HUES6 (cell line): ENCODE measurements around the gene FAM20B.

Experiments used
- H3K27ac ChIP-seq: 2 replicates; pipeline ENCODE4 v1.7.0; 2013; ENCODE audit warnings: low read depth, mild to moderate bottlenecking, low read length, inconsistent platforms
- H3K27me3 ChIP-seq: 2 replicates; pipeline ENCODE4 v1.6.1; 2013; ENCODE audit warnings: low read length; ENCODE audit not compliant: control insufficient read depth, insufficient read depth
- H3K36me3 ChIP-seq: 2 replicates; pipeline ENCODE4 v1.6.1; 2013; ENCODE audit warnings: low read length; ENCODE audit not compliant: control insufficient read depth, insufficient read depth
- H3K4me1 ChIP-seq: 2 replicates; pipeline ENCODE4 v1.6.1; 2013; ENCODE audit warnings: low read length; ENCODE audit not compliant: control insufficient read depth, insufficient read depth
- H3K4me3 ChIP-seq: 2 replicates; pipeline ENCODE4 v1.5.1; 2013; ENCODE audit warnings: low read depth, low read length
- H3K9ac ChIP-seq: one replicate; pipeline ENCODE4 v1.6.1; 2013; ENCODE audit warnings: mild to moderate bottlenecking, low read length
- H3K9me3 ChIP-seq: 2 replicates; pipeline ENCODE4 v1.6.1; 2013; ENCODE audit warnings: low read depth, low read length; ENCODE audit not compliant: control insufficient read depth, insufficient read depth

Gene FAM20B

GRCh38 chr1:179003512-179004066 is 22.1 kb upstream of the FAM20B start:
- H3K9ac ChIP-seq, result no peak overlapping the region
- no peaks in the 10 kb centered on the region for H3K27me3 ChIP-seq
- no peaks in the 10 kb centered on the region for H3K9me3 ChIP-seq
- H3K4me3 ChIP-seq, result no peak overlapping the region
- H3K36me3 ChIP-seq, result no peaks in the 10 kb centered on the region
- peaks cover 8% of the 10 kb centered on the region for H3K4me1 ChIP-seq
- no peak overlapping the region for H3K27ac ChIP-seq

GRCh38 chr1:179007233-179007632 is 18.5 kb upstream of the FAM20B start:
- peaks cover 7% of the 10 kb centered on the region for H3K4me1 ChIP-seq
- no peaks in the 10 kb centered on the region for H3K27me3 ChIP-seq
- H3K4me3 ChIP-seq, result no peak overlapping the region
- H3K27ac ChIP-seq, result no peak overlapping the region
- H3K36me3 ChIP-seq, result no peaks in the 10 kb centered on the region
- H3K9me3 ChIP-seq, result no peaks in the 10 kb centered on the region
- H3K9ac ChIP-seq, result no peak overlapping the region

GRCh38 chr1:179010671-179011070 is 15.0 kb upstream of the FAM20B start:
- Histone ChIP-seq H3K36me3 (no peaks in the 10 kb centered on the region), H3K9me3 (no peaks in the 10 kb centered on the region), H3K27ac (no peak overlapping the region), H3K4me1 (no peaks in the 10 kb centered on the region), H3K9ac (no peak overlapping the region), H3K27me3 (no peaks in the 10 kb centered on the region), H3K4me3 (no peak overlapping the region)

DNA sequence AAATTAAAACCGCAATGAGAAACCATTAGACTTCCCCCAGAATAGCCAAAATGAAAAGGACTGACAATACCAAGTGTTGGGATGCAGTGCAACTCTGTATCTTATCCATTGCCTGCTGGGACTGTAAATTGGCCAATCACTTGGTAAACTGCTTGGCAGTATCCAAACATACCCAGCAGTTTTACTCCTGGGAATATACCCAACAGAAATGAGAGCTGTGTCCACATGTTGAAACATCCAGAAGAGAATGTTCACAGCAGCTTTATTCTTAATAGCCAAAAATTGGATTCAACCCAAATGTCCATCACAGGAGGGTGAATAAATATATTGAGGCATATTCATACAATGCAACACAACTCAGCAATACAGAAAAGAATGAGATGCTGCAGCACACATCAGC is 13.7 kb upstream of the FAM20B start:
- Histone ChIP-seq H3K36me3 (no peaks in the 10 kb centered on the region), H3K4me3 (no peak overlapping the region), H3K9ac (no peak overlapping the region), H3K4me1 (no peaks in the 10 kb centered on the region), H3K9me3 (no peaks in the 10 kb centered on the region), H3K27me3 (no peaks in the 10 kb centered on the region), H3K27ac (no peak overlapping the region)

DNA sequence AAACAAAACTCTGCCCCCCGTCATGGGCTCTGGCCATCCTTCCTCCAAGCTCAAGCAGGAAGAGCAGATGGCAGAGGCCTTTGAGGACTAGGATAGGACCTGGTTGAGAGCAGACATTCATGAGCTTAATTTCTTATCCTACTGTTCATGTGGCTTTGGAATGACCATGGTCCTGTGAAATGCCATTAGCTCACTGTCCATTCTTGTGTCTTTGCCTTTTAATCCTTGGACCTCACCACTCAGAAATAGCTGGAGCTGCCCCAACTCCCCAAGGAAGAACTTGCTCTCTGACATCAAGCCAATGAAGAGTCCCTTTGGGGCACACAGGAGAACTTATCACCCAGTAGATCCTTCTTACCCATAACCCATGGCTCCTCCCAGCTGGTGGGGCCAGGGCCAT is 11.6 kb upstream of the FAM20B start:
- H3K9ac ChIP-seq, result no peak overlapping the region
- H3K27ac ChIP-seq, result no peak overlapping the region
- H3K4me3 ChIP-seq, result no peak overlapping the region
- H3K9me3 ChIP-seq, result no peaks in the 10 kb centered on the region
- no peaks in the 10 kb centered on the region for H3K27me3 ChIP-seq
- H3K36me3 ChIP-seq, result no peaks in the 10 kb centered on the region
- H3K4me1 ChIP-seq, result no peaks in the 10 kb centered on the region

DNA sequence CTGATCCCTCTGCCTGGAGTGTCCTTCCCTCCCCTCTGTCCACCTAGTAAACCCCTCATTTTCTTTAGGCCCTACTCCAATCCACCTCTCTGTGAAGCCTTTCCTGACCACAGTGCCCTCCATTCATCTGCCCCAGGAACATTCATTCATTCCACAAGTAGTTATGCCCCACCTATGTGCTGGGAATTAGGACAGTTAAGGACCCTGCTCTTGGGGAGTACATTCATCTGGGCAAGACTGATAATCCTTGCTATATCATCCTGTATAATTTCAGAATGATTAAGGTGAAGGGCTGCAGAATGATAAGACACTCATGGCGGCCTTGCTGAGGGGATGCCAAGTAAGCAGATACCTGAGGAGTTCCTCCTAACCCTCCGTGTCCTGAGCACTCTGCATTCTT is 10.3 kb upstream of the FAM20B start:
- Histone ChIP-seq H3K36me3 (no peaks in the 10 kb centered on the region), H3K27ac (no peak overlapping the region), H3K27me3 (no peaks in the 10 kb centered on the region), H3K9ac (no peak overlapping the region), H3K4me1 (no peaks in the 10 kb centered on the region), H3K4me3 (no peak overlapping the region), H3K9me3 (no peaks in the 10 kb centered on the region)

- H3K36me3 ChIP-seq, result no peaks in the 10 kb centered on the region
- H3K4me1 ChIP-seq, result no peaks in the 10 kb centered on the region
- H3K27me3 ChIP-seq, result no peaks in the 10 kb centered on the region
- no peaks in the 10 kb centered on the region for H3K9me3 ChIP-seq
- no peak overlapping the region for H3K4me3 ChIP-seq
- no peak overlapping the region for H3K27ac ChIP-seq
- H3K9ac ChIP-seq, result no peak overlapping the region
Observed at GRCh38 chr1:179016706-179017382, 8.8 kb upstream of the FAM20B start.

DNA sequence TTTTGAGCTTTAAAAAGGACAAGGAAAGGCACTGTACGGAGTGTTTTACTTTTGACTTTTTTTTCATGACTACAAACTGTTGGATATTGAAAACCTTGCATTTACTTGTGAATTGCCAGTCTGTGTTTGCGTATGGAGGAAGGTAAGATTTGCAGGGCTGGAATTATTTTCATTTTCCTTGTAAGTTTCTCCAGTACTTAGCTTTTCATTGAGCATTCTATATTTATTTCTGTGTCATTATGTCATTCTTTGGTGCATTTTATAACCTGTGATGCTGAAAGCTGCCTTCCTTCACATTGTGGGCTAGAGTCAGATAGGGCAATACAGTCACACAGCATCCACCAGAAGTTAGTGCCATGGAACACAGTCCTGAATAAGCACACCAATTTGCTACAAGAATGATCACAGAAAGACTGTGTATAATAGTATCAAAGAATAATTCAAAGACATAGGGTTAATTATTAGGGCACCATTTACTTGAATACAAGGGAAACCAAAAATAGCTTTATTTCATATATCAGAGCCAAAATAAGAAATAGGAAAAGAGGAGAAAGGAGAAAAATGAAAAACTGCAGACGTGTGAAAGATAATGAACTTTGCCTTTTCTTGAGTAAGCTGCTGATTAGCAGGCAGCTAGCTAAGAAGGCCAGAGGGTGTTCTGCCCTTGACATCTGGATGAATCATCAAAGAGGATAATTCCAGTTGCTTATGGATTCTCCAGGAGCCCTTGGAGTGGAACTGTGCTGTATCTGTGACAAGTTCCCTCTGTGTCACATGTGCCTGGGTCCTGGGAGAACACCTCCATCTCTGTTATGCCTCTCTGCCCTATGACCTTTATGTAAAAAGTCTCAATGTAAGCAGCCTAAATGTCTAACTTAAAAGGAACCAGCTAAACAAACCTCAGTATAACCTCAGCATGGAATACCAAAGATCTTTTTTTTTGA is 8.0 kb upstream of the FAM20B start:
- Histone ChIP-seq H3K27ac (no peak overlapping the region), H3K36me3 (no peaks in the 10 kb centered on the region), H3K9me3 (no peaks in the 10 kb centered on the region), H3K9ac (no peak overlapping the region), H3K4me3 (no peak overlapping the region), H3K27me3 (no peaks in the 10 kb centered on the region), H3K4me1 (no peaks in the 10 kb centered on the region)

DNA sequence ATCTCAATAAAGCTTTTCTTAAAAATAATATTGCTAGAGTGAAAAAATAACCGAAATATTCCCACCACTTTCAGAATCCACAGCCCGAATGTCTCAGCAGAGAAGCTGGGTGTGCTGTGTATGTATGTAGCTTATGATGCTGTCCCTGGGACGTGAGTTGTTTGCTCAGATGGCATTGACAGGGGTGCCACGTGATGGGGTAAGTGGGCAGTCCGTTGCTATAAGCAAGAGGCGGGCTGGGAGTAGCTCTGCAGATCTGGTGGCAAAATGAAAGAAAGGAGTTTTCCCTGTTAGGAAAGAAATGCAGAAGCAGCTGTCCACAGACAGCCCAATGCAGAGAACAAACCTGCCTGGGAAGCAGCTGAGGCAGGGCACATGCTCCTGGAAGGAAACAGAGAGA is 3.8 kb upstream of the FAM20B start:
- Histone ChIP-seq H3K9ac (no peak overlapping the region), H3K27me3 (no peaks in the 10 kb centered on the region), H3K9me3 (no peaks in the 10 kb centered on the region), H3K36me3 (no peaks in the 10 kb centered on the region), H3K27ac (no peak overlapping the region), H3K4me3 (no peak overlapping the region), H3K4me1 (0 out of 2 replicates have a peak, but pooled peaks cover 2% of the 10 kb centered on the region)

- H3K27ac ChIP-seq, result no peak overlapping the region
- H3K4me1 ChIP-seq, result peaks cover 18% of the 10 kb centered on the region
- no peaks in the 10 kb centered on the region for H3K9me3 ChIP-seq
- H3K4me3 ChIP-seq, result no peak overlapping the region
- H3K27me3 ChIP-seq, result no peaks in the 10 kb centered on the region
- no peak overlapping the region for H3K9ac ChIP-seq
- no peaks in the 10 kb centered on the region for H3K36me3 ChIP-seq
Observed at GRCh38 chr1:179023946-179024650, 1.6 kb upstream of the FAM20B start.
